Posterior vena cava (tissue), 2 donors: Measurements from ENCODE around the gene DPP7. TPM values are rescaled to one million over a fixed set of nuclear protein-coding genes. Genes with fewer than 3 reads are reported as not detected.
A peak's percentile ranks its signal among the peaks of the same experiment; 100 is the strongest.

Experiments used
- DNase-seq: peaks from one replicate; pipeline ENCODE4 v3.0.0-alpha.2; 2020; ENCODE audit warnings: low spot score
- intact Hi-C, 2 donors: fragments of 100-400 bp; cut with DNase I; formaldehyde crosslinking; loops; one replicate each; pipeline versions ENCODE4 v1.14.1 to v1.14.2; 2022 to 2023
- total RNA-seq, 2 donors: library from RNA; stranded (reverse); fragmentation: NEBNext Ultra II Directional; extraction: Animal tissue kit (Norgen Biotek cat#: 25700); gene quantifications; one replicate each; pipeline ENCODE4 v1.2.1, GENCODE V29; 2021
- donor health status: DM: yes; HTN: yes; CAD: no.
- donor health status: DM: yes; HTN: yes; CAD: no.

DPP7 gene
- total RNA-seq, 2 donors from 2014 or later = 108 to 128 TPM

DNA sequence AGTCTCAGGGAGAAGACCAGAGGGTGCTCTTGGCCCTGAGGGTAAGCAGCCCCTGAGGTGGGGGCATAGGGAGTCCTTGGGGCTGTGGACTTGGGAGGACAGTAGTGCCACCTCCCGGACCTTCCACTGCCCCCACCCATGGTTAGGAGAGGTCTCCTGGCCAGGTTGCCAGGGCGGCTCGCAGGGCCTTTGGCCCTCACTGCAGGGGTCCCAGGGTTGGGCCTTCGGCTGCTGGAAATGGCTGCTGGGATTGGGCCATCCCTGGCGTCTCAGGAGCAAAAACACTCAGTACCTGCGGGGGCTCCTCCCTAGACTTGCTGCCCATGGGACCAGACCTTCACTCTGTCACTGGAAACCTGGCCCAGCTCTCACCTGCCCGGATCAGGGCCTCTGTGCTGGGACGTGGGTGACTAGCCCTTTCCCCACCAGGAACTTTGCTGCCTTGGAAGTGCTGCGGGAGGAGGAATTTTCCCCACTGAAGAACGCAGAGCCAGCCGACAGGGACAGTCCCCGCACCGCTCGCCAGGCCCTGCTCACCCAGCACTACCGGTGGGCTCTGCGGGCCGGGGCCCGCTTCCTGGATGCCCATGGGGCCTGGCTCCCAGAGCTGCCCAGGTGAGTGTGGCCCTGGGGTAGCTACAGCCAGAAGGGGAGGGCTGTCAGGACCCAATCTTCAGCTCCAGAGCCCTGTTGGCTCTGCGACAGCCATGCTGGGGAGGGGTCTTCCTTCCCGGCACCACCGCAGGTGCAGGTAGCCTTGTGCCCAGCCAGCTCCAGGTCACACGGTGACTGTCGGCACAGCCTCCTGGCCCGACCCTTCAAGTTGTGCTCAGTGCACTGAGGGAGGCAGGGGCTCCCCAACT is 34.0 kb downstream of the DPP7 start:
- intact Hi-C loops = no loop called here
- DNase-seq = no peak

DNA sequence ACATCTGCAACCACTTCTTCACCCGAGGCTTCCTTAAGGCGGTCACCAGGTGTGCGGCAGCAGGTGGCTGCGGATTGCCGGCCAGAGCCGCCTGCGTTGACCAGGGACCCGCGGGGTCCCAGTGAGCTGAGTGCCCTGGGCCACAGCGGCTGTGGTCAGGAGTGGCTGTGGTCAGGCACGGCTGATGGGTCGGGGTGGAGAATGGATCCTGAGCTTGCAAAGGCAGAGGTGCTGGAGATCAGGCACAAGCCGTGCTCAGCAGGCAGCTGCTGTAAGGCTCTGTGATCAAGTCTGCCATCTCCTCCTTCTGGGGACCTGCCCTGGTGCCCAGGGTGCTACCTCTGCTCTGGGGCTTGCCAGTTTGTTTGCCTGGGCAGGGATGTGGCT is 35.1 kb downstream of the DPP7 start:
- no peak for DNase-seq
- intact Hi-C loops = no loop called here

DNA sequence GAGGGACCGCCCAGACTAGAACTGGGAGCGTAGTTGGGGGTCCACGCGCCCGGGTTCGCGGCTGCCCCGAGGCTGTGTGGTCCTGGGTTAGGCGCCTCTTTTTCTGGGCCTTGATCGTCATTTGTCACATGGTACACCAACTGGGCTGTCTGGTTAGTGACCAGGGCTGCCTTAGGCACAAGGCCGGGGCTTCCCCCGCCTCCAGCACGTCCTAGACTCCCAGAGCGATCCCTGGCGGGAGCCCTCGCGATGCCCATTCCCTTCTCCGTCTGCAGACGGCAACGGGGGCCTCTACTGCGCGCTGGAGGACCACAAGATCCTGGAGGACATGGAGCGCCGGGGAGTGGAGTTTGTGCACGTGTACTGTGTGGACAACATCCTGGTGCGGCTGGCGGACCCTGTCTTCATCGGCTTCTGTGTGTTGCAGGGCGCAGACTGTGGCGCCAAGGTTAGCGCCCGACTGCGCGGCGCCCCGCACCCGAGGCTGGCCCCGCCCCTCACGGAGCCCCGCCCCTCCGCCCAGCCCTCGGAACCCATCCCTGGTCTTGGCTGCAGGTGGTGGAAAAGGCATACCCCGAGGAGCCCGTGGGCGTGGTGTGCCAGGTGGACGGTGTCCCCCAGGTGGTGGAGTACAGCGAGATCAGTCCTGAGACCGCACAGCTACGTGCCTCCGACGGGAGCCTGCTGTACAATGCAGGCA is 35.7 kb downstream of the DPP7 start:
- DNase-seq = no peak
- intact Hi-C loops = no loop called here

DNA sequence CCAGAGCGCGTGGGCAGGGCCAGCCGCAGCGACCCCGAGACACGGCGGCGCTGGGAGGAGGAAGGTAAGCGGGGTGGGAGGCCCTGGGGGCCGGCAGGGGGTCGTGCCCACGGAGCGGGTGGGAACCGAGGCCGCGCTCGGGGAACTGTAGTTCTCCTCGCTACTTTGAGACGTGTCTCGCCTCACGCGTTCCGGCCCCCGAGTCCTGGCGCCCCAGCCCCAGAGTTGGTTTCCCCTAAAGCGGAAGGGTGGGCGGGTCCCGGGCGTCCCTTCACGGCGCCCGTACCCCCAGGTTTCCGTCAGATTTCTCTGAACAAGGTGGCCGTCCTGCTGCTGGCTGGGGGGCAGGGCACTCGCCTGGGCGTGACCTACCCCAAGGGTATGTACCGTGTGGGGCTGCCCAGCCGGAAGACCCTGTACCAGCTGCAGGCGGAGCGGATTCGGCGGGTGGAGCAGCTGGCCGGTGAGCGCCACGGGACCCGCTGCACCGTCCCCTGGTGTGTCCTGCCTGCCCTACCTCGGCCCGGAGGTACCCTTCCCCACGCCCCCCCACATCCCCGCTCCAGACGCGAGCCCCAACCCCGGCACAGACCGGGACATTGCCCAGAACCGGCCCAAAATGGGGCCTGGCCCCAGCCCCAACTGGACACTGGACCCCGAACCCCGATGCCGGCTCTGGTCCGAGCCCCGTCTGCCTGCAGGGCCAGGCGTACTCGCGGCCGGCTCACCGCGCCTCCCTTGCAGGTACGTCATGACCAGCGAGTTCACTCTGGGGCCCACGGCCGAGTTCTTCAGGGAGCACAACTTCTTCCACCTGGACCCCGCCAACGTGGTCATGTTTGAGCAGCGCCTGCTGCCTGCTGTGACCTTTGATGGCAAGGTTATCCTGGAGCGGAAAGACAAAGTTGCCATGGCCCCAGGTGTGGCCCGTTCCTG is 36.5 kb downstream of the DPP7 start:
- DNase-seq = no peak

DNA sequence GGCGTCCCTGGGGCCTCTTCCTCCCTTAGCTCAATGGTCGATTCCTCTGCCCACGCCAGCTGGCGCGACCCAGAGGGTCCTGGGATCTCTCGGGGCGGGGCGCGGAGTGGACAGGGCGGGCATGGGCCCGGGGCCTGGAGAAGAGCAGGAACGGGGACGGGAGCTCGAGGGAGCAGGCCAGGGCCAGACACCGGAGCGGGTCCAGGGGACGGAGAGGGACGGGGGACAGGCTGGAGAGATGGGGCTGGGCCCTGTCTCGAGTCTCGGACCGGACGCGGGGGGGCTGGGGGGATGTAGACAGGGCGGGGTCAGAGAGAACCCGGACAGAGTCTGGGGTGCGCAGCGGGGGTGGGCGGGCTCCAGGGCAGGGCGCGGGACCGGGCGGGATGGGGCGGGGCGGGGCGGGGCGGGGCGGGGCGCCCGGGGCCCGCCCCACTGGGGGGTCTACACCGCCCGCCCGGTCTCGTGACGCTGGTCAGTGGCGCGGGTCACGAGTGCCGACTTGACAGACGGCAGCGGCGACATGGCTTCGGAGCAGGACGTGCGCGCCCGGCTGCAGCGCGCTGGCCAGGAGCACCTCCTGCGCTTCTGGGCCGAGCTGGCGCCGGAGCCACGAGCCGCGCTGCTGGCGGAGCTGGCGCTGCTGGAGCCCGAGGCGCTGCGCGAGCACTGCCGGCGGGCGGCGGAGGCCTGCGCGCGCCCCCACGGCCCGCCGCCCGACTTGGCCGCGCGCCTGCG is 37.4 kb downstream of the DPP7 start, which contains the start of gene UAP1L1:
UAP1L1 (plus strand) TSS at position 508 of the 738 bp plus-strand sequence; CDS start at position 524, 16 bp downstream.
- intact Hi-C loops = no loop called here
- peak; percentile 93 for DNase-seq

More for the DNA sequence above, 36.5 kb downstream of the DPP7 start:
- intact Hi-C loops = no loop called here

DNA sequence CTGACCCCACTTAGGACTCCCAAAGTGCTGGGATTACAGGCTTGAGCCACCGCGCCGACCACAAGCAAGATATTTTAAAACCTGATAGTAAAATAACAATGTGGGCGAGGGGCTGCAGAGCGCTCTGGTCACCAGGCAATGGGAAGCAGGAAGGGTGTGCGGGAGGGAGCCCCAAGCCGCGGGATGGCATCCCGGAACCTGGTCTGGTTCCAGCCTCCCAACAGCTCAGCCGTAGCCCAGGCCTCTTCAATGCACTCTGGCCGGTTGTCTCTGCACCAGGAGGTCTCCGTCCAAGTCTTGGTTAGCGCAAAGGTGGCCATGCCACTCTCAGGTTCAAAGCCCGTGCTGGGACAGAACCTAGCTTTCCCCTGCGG is 37.9 kb downstream of the DPP7 start:
- DNase-seq = peak; percentile 82
- intact Hi-C loops = no loop called here

DNA sequence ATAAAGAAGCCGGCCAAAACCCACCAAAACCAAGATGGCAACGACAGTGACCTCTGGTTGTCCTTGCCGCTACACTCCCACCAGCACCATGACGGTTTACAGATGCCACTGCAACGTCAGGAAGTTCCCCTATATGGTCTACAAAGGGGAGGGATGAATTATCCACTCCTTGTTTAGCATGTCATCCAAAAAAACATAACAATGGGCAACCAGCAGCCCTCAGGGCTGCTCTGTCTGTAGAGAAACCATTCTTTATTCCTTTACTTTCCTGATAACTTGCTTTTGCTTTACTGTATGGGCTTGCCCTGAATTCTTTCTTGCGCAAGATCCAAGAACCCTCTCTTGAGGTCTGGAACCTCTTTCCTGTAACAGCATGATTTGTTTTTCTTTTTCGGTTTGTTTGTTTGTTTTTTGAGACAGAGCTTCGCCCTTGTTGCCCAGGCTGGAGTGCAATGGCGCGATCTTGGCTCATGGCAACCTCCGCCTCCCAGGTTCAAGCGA is 39.2 kb downstream of the DPP7 start:
- no peak for DNase-seq
- intact Hi-C loops = no loop called here

DNA sequence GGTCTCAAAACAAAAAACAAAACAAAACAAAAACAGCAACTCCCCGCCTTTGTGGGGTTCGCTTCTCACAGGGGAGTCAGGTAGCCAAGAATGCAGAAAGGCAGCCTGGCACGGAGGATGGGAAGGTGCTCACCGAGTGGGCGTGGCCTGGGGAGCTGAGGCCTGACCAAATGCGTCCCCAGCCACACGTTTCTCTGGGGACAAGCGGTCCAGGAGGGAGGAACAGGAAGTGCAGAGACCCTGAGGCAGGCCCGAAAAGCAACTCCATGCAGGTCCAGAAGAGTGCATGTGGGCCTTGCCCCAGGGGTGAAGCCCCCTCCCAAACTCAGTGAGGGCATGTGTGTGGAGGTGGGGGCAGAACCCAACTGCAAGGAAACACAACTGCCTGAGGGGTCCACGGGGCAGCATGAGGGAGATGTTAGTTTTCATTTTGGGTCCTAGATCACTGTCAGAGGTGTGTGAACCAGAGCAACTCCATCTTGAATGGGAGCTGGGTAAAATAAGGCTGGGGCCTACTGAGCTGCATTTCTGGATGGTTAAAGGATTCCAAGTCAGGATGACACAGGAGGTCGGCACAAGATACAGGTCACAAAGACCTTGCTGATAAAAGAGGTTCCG is 39.8 kb downstream of the DPP7 start:
- DNase-seq = no peak
- intact Hi-C loops = no loop called here

DNA sequence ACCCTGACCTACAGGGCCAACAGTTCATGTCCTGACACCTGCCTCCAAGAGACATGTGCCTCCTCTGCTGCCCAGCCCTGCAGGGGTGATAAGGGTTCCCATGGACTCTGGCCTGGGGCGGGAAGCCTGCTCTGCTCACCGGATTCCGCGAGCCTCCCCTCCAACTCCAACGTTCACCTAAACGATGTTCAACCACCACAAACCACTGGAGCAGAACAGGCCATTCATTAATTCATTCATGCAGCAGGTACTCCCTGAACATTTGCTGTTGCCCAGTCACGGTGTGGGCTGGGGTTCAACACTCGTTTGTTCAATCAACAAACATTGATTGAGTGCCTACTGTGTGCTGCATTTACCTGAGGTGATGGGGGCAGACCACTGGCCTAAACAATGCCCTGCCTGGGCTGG is 40.5 kb downstream of the DPP7 start:
- DNase-seq = no peak
- intact Hi-C loops = no loop called here

DNA sequence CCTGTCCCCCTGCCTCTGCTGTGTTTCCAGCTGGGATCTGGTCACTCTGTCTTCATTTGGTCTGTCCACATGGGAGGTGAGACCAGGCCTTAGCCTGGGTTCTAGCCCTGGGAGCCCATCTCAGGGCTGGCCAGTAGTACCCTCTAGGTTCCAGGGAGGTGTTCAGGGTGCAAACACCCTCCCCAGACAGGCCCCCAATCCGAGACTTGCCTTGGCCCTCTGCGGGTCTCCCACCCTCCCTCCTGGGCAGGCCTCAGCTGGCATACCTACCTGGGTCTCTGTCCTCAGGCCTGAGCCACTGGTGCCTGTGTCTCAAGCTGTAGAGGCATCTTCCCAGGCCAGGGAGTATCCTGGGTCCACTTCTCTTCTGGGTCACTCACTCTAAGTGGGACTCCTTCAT is 43.3 kb downstream of the DPP7 start:
- intact Hi-C loops = no loop called here

DNA sequence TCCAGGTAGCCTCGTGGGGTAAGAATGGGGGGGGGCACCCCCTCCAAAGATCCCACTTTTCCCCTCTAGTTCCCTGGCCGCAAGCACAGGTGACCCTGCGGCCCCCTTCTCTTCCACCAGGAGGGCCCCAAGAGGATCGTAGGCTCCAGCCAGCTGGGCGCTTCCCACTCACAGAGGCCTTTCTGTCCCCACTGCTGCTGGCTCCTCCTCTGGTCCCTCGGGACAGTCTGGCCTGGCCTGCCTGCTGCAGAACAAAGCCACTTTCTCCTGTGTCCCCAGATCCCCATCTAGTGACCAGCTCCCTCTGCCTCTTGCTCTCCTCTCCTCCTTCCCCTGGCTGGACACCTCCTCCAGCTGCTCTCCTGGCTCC is 43.6 kb downstream of the DPP7 start:
- intact Hi-C loops = no loop called here
- no peak for DNase-seq

More for the DNA sequence above, 43.3 kb downstream of the DPP7 start:
- no peak for DNase-seq

DNA sequence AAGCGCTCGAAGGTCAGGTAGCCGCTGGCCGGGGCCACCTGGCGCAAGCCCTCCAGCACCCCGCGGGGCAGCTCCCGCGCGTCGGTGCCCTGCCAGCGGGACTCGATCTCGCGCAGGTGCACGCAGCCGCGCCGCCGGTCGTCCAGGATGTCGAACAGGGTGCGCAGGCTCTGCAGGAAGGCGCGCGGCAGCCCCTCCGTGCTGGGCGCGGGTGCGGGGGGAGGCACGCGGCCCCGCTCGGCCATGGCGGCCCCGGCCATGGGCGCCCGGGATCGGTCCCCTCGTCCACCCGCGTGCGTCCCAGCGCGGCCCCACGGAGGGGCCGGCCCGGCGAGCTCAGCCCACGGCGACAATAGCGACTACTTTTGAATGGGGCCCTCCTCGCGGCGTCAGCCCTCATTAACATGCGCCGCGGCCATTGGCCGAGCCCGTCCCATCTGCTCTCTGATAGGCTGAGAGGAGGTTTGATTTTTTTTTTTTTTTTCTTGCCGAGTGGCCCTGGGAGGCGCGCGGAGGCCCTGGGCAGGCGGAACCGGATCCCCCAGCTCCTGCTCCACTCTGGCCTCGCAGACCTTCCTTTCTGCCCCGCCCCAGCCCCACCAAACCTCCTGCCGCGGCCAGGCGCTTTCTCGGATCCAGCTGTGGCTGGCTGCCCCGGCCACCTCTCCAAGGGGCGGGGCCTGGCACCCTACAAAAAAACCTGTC is 44.2 kb downstream of the DPP7 start, which contains the start of gene SAPCD2:
SAPCD2 (minus strand) TSS at position 357 of the 705 bp plus-strand sequence; CDS start at position 260, 97 bp downstream.
- intact Hi-C loops = no loop called here
- peak; percentile 96 for DNase-seq

DNA sequence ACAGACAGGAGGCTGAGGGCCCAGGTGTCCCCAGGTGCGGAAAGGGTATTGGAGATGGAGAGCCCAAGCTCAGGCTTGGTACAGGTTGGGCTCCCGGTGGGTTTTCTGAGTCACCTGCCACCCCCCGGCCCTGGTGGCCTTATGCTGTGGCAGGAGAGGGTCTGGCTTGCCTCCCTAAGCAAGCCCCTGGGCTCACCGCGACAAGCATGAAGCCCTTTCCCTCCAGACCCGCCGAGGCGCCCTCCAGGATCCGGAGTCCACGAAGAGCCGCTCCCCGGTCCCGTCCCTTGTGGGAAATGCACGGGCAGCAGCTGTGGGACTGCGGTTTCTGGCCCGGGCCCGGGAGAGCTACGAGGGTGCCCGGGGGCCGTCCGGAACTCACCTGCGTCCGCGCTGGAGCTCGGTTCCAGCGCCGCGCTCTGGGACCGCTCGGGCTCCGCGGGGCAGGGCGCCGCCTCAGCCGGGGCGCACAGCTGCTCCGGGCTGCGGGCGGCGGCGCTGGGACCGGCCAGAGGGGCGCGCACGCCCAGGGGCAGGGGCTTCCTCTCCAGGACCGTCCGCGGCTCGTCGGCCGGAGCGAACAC is 44.9 kb downstream of the DPP7 start:
- intact Hi-C loops = loop anchor here in 1 of 2 donors (10.0 kb wide), 1 partner anchor 285 kb away; no protein-coding TSS in a partner anchor
- DNase-seq = no peak

DNA sequence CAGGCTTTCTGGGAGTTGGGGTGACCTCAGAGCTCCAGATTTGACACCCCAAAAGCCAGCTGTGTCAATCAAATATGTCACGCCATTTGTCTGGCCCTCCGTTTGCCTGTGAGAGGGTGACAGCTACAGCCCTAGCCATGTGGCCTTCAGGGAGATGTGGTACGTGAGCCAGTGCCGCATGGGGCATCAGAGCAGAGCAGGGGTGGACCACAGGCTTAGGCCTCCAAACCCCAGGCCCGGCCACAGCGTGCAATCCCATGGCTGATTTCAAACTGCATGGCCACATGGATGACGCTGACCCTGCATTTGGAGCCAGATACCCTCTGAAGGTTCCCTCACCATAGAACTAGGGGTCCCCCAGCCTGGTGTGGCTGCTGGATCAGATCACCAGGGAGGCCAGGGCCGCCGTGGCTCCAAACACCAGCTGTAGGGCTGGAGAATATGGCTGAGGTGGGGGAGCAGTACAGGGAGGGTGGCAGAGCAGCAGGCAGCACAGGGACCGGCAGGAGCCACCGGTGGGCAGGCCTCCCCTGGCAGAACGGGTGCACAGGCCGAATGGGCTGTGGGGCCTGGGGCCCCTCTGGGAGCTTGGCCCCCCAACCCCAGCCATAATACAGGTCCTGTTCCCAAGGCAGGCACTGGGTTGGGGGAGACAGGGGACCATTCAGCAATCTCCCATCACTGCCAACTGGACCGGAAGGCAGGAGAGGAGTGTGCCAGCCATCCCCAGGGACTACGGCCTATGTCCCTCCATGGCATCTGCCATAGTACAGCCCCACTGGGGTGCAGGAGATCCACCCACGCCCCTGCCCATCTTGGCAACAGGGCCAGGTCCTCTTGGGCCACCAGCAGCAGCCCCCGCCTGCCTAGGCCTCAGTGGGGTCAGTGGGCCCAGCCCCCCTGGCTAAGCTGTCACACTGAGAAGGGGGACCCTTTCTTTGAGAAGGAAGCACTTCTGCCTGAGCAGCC is 45.7 kb downstream of the DPP7 start:
- intact Hi-C loops = loop anchor here in 1 of 2 donors (10.0 kb wide), 1 partner anchor 284 kb away; no protein-coding TSS in a partner anchor
- DNase-seq = no peak

DNA sequence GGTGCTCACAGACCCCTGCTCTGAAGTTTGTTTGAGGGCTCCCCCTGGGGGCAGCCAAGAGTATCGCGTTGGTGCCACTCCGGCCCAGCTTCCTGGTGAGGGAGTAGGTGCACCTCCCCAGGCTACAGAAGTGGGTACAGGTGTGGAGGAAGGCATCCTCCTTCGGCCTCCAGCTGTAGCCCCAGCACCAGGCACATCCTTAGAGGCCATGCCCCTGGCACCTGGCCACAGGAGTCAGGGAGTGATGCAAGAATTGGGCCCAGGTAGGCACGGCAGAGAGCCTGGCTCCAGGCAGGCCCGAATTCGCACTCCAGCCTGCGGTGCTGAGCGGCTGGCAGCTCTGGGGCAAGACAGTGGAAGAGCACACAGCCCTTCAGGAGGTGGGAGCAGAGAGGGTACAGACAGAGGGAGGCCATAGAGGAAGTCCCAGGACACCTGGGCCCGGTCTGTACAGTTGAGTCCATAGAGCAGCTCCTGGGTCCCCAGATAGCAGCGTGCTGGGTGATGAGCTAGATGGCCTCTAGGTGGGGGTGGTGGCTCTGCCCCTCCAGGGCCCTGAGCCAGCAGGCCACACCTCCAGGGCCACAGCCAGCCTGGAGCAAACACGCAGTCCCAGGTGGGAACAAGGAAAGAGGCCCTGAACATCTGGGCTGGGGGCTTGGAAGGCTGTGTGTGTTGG is 46.5 kb downstream of the DPP7 start:
- no peak for DNase-seq
- intact Hi-C loops = loop anchor here in 1 of 2 donors (10.0 kb wide), 1 partner anchor 283 kb away; no protein-coding TSS in a partner anchor
